Gastroesophageal sphincter (tissue), 4 donors: Measurements from ENCODE around the gene ZNF782. TPM values are rescaled to one million over a fixed set of nuclear protein-coding genes. Genes with fewer than 3 reads are reported as not detected.
"Not testable (repeated sequence)": the region's sequence is repeated elsewhere in the genome, so short reads cannot be mapped to it uniquely, and the experiment has no call there.

Experiments
- ATAC-seq: fragments of 150-250 bp; one replicate; pipeline ENCODE4 v1.9.1; 2016; ENCODE audit warnings: mild to moderate bottlenecking, moderate library complexity
- H3K27ac ChIP-seq, 4 donors: fragments of 200-600 bp; sonication (generic) in 3 of 4; 1 replicate in 3 of 4; 2 replicates in 1 of 4; pipeline ENCODE4 v1.5.1; 2016 to 2019
- H3K27me3 ChIP-seq: fragments of 200-600 bp; sonication (generic); one replicate; pipeline ENCODE4 v1.5.1; 2019
- H3K36me3 ChIP-seq, 2 donors: fragments of 200-600 bp; sonication (generic); one replicate each; pipeline ENCODE4 v1.5.1; 2019; ENCODE audit warnings: control low read depth in 1 of 2
- H3K4me1 ChIP-seq, 3 donors: fragments of 200-600 bp; sonication (generic); 1 replicate in 2 of 3; 2 replicates in 1 of 3; pipeline ENCODE4 v1.5.1; 2016 to 2019; ENCODE audit warnings: control low read depth in 2 of 3
- H3K4me3 ChIP-seq, 2 donors: fragments of 200-600 bp; sonication (generic); one replicate each; pipeline ENCODE4 v1.5.1; 2019; ENCODE audit warnings: mild to moderate bottlenecking in 1 of 2, moderate library complexity in 1 of 2
- H3K9me3 ChIP-seq, 3 donors: fragments of 200-600 bp; sonication (generic); one replicate each; pipeline ENCODE4 v1.5.1; 2017 to 2019; ENCODE audit warnings: control low read depth in 2 of 3
- EP300 ChIP-seq: sonication (generic); formaldehyde crosslinking; IDR thresholded peaks from one replicate; pipeline ENCODE4 v1.6.1; 2017; ENCODE audit warnings: antibody characterized with exemption, mild to moderate bottlenecking
- POLR2A ChIP-seq, 2 donors: fragments of 450-650 bp; IDR thresholded peaks; one replicate each; pipeline ENCODE4 v1.6.1; 2017; ENCODE audit warnings: antibody characterized with exemption in 2 of 2, mild to moderate bottlenecking in 2 of 2, moderate library complexity in 1 of 2
- POLR2AphosphoS5 ChIP-seq: sonication (generic); formaldehyde crosslinking; IDR thresholded peaks from one replicate; pipeline ENCODE4 v1.6.1; 2017; ENCODE audit warnings: antibody characterized with exemption
- WGBS, 2 donors: methylation state at CpG; one replicate each; pipeline ENCODE4 v1.1.5; 2018; ENCODE audit warnings: low coverage in 1 of 2; 5-methylcytosine and 5-hydroxymethylcytosine counted together
- total RNA-seq, 4 donors: library from RNA; depleted of rRNA; stranded (reverse); fragments of >200 nt; gene quantifications; one replicate each; pipeline ENCODE4 v1.1.0, GENCODE V29; 2016
- TF ChIP-seq, protein P1 (sequence below), 4 experiments: fragments of 200-600 bp in 2 of 4; fragments of 450-650 bp in 2 of 4; sonication (generic) in 1 of 4; IDR thresholded peaks; one replicate each; pipeline ENCODE4 v1.5.1; 2017 to 2019; ENCODE audit warnings: antibody characterized with exemption in 4 of 4, mild to moderate bottlenecking in 2 of 4, moderate library complexity in 2 of 4

Gene ZNF782
- 10 to 100 TPM in 3 of 4 donors, 1 to 10 TPM in 1; 9.4 to 15.1 (median 13.7) TPM for total RNA-seq

DNA sequence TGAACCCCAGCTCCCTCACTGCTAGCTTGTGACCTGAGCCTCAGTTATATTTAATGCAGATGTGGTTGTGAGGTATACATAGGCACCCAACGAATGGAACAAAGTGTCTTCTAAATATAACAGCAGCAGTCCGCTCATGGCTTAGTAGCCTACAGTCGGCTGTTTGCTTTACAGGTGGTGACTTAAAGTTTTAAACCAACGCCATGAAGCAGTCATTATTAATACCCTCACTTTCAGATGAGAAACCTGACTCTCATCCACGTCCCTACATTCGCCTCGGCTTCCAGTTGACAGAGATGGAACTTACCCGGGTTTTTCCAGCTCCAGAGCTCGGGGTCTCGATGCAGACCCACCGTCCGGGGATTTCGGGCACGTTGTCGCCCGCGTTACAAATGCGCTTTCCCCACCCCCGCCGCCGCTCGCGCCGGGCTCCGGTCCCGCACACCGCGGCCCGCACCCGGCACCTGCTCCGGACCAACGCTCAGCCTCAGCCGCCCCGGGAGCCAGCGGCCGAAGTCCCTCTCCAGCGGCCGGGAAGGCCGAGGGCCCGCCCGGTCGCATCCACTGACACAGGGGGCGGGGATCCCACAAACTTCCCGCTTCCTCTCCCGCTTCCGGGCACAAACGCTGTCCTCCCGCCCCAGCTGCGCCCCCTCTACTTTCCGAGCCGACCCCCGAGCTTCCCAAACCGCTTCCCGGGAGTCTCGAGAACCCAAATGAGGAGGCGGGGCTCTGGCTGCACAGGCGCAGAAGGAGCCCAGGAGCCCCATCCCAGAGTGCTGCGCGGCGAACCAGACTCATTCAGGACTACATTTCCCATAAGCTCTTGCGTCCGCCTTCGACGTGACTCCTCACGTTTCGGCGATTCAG, at the start of gene ZNF782:
TSS of gene ZNF782 (minus strand) at position 734 of the 870 bp plus-strand sequence. CDS start 2,553 bp downstream, outside the sequence.
- Histone ChIP-seq H3K9me3 (no peaks in the 10 kb centered on the region), H3K27me3 (no peaks in the 10 kb centered on the region), H3K4me3 (peak within 1 kb of the TSS; percentile 62 to 83), H3K4me1 (peaks cover 4 to 32% (median 9%) of the 10 kb centered on the region in 3 donors), H3K27ac (peak within 1 kb of the TSS; percentile 19 to 86 (median 86)), H3K36me3 (no peaks in the 10 kb centered on the region)
- TF ChIP-seq POLR2AphosphoS5 (peak; percentile 65), POLR2A (IDR thresholded peaks at IDR 0.05) (peak in 1 of 2 donors; percentile 30), EP300 (no peak)
- TF ChIP-seq, protein P1, sequence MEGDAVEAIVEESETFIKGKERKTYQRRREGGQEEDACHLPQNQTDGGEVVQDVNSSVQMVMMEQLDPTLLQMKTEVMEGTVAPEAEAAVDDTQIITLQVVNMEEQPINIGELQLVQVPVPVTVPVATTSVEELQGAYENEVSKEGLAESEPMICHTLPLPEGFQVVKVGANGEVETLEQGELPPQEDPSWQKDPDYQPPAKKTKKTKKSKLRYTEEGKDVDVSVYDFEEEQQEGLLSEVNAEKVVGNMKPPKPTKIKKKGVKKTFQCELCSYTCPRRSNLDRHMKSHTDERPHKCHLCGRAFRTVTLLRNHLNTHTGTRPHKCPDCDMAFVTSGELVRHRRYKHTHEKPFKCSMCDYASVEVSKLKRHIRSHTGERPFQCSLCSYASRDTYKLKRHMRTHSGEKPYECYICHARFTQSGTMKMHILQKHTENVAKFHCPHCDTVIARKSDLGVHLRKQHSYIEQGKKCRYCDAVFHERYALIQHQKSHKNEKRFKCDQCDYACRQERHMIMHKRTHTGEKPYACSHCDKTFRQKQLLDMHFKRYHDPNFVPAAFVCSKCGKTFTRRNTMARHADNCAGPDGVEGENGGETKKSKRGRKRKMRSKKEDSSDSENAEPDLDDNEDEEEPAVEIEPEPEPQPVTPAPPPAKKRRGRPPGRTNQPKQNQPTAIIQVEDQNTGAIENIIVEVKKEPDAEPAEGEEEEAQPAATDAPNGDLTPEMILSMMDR (IDR thresholded peaks at IDR 0.05): peak in 1 of 4 experiments; percentile 22
- 1% methylated on average over 22 of the region's 67 CpGs; no CpG with 5 or more reads in 1 of the 2 donors for WGBS, 2 donors
- peak; percentile 99 for ATAC-seq

DNA sequence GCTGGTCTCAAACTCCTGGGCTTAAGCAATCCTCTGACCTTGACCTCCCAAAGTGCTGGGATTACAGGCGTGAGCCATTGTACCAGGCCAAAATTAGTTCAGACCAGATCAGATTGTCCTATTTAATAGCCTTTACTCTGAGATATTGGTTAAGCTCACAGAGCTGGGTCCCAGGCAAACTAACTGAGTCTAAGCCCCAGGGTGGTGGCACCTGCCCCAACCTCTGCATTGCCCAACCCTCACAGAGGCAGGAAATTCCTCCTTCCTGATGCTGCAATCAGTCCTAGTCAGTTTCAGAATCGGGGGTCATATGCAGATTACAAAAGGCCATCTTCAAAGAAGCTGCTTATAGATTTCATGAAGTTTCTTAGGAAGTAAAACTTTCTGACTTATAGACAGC, 45.7 kb upstream of the ZNF782 start:
- no CpG with 5 or more reads among the region's 2 CpGs for WGBS, 2 donors
- H3K4me3 ChIP-seq, H3K27me3 ChIP-seq, H3K4me1 ChIP-seq, H3K27ac ChIP-seq, H3K9me3 ChIP-seq, ATAC-seq: not testable (repeated sequence)
- peaks cover 0 to 29% of the 10 kb centered on the region in 2 donors for H3K36me3 ChIP-seq

DNA sequence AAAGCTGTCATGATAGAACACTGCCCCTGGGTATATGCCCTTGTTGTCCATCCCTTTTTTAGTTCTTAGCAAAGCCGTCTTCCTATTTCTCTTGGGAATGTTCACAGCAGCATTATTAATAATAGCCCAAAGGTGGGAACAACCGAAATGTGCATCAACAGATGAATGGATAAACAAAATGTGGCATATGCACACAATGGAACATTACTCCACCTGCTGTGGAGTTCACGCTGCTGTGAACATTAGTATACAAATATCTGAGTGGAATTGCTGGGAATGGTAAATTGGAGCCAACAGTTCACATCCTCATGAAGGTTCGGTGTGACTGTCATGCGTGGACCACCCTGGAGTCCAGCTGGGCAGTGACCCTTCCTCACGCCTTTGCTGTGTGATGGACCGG, 37.8 kb upstream of the ZNF782 start:
- Histone ChIP-seq H3K27me3 (no peaks in the 10 kb centered on the region), H3K36me3 (peaks cover 0 to 59% of the 10 kb centered on the region in 2 donors), H3K27ac (no peak overlapping the region), H3K9me3 (no peaks in the 10 kb centered on the region), H3K4me3 (no peak overlapping the region), H3K4me1 (no peaks in the 10 kb centered on the region)
- WGBS, 2 donors: 91 to 100% methylated on average over 3 to 4 of the region's 7 CpGs
- TF ChIP-seq EP300: no peak
- TF ChIP-seq POLR2A (IDR thresholded peaks at IDR 0.05): no peak
- TF ChIP-seq POLR2AphosphoS5: no peak
- TF ChIP-seq, protein P1 (IDR thresholded peaks at IDR 0.05): no peak
- ATAC-seq: no peak

DNA sequence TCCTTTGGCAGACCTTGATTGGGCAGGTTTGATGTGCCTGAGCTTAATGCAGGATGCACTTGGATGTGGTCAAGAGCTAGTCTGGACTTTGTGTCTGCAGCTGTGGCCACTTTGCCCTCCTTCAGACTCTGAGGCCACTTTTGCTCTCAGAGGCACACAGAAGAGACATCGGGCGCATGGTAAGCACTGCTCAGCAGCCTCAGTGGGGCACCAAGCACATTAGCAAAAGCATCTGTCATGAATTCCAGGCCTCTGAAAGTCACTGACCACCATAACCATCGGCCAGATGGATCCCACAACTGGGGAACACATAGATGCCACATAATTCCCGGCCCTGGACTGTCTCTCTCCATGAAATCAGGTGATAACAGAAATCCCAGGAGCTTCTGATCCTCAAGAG, 34.3 kb upstream of the ZNF782 start:
- WGBS, 2 donors: 80 to 83% methylated on average over 1 to 2 of the region's 4 CpGs
- H3K36me3 ChIP-seq: peaks cover 0 to 28% of the 10 kb centered on the region in 2 donors
- no peaks in the 10 kb centered on the region for H3K27me3 ChIP-seq
- no peaks in the 10 kb centered on the region for H3K9me3 ChIP-seq
- TF ChIP-seq POLR2AphosphoS5 (no peak), EP300 (no peak), POLR2A (IDR thresholded peaks at IDR 0.05) (no peak)
- TF ChIP-seq, protein P1 (IDR thresholded peaks at IDR 0.05): no peak
- H3K4me1 ChIP-seq: no peaks in the 10 kb centered on the region
- H3K27ac ChIP-seq: no peak overlapping the region
- no peak for ATAC-seq
- no peak overlapping the region for H3K4me3 ChIP-seq

DNA sequence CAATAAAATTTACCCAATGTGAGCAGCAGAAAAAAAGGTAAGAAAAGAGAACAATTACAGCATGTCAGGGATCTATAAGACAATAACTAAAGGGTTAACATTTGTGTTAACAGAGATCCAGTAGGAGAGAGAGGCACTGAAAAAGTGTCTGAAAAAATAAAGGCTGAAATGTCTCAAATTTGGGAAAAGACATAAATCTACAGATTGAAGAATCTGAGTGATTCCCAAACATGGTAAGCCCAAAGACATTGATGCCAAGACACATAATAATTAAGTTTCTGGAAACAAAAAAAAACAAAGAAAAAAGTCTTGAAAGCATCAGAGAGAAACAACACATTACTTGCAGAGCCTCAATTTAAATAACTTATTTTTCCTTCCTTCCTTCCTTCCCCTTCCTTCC, 31.1 kb upstream of the ZNF782 start:
- Histone ChIP-seq H3K4me3 (no peak overlapping the region), H3K4me1 (no peaks in the 10 kb centered on the region), H3K9me3 (no peaks in the 10 kb centered on the region), H3K27me3 (no peaks in the 10 kb centered on the region), H3K36me3 (peaks cover 0 to 5% of the 10 kb centered on the region in 2 donors), H3K27ac (no peak overlapping the region)
- no peak for ATAC-seq
- no peak for TF ChIP-seq POLR2AphosphoS5
- TF ChIP-seq EP300: no peak
- no peak for TF ChIP-seq POLR2A (IDR thresholded peaks at IDR 0.05)
- TF ChIP-seq, protein P1 (IDR thresholded peaks at IDR 0.05): no peak
